ENCODE data around the gene DARS2.

DNA sequence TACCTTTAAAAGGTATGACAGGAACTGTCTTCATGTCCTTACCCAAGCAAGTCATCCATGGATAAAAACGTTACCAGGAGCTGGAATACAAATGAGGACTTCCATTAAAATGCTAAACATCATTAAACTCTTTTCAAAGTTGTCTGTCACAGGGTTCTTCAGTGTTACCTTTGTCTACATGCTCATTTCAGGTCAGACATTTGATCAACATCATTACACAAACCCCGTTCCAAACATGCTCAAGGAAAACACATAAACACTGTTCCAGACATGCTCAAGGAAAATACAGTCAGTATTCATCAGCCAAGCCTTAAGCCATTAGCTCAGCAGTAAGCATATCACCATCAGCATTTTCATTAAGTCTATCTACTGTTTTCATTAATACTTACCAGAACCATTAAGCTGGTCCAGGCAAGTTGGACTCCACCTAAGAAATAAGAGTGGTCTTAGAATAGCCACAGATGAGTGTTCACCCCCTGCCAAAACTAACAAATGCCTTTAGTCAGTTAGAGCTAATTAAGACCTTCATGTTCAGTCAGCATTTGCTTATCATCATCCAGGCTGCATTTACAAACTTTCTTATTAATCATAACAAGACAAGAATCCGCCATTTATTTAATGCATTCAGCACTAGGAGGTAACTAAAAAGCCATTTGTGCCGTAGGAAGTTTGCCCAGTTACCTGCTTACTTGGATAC lies 41.1 kb downstream of the DARS2 start:
- TF ChIP-seq, protein P1, sequence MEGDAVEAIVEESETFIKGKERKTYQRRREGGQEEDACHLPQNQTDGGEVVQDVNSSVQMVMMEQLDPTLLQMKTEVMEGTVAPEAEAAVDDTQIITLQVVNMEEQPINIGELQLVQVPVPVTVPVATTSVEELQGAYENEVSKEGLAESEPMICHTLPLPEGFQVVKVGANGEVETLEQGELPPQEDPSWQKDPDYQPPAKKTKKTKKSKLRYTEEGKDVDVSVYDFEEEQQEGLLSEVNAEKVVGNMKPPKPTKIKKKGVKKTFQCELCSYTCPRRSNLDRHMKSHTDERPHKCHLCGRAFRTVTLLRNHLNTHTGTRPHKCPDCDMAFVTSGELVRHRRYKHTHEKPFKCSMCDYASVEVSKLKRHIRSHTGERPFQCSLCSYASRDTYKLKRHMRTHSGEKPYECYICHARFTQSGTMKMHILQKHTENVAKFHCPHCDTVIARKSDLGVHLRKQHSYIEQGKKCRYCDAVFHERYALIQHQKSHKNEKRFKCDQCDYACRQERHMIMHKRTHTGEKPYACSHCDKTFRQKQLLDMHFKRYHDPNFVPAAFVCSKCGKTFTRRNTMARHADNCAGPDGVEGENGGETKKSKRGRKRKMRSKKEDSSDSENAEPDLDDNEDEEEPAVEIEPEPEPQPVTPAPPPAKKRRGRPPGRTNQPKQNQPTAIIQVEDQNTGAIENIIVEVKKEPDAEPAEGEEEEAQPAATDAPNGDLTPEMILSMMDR (IDR thresholded peaks at IDR 0.05; ENCODE audit: low read depth, low read length, poor library complexity, severe bottlenecking) = no peak
- no peak for TF ChIP-seq EZH2phosphoT487 (IDR thresholded peaks at IDR 0.05; ENCODE audit: borderline replicate concordance, low read length)

Measured in DOHH2 (cell line).